NCI-H1105 (cell line): ENCODE results near the gene ANKRD42.
"Not testable (repeated sequence)": the region's sequence is repeated elsewhere in the genome, so short reads cannot be mapped to it uniquely, and the experiment has no call there.

Experiments
- DNase-seq: peaks from one replicate; lab custom pipeline; 2025; lab: John Stamatoyannopoulos, UW

The ANKRD42 gene

DNA sequence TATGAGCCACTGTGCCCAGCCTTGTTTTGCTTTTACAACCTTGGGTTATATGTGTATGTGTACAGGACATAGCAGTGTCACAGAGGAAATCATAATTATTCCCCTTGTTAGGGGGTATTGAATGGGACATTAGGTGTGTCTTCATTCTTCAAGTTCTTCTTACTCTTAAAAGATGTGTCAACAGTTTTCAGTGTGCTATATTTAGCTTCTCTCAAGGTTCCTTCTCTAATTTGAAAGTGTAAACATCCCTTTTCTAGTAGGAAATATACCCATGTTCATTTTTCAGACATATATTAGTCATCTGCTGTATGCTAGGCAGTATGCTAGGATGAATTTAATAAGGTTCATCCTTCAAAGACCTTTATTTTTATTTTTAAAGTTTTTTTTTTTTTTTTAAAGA, 19.5 kb upstream of the ANKRD42 start:
- no peak for DNase-seq

DNA sequence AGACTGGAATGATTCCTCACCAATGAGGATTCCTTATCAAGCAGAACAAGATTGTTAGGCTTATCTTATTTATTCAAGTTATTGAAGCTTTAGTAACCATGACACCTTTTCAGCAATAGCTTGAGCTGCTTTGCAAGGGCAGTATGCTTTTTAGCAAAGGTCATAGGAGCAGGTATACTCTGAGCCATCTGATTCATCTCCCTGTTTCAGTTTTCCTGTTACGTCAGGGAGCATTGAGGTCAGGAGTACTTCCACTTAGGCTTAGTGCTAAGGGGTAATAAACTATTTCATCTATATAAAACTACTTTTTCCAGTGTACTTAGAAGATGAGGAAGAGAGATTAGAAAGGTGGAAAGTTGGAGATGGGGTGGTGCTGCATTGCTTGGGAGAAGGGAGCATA, 17.7 kb upstream of the ANKRD42 start:
- DNase-seq = no peak

DNA sequence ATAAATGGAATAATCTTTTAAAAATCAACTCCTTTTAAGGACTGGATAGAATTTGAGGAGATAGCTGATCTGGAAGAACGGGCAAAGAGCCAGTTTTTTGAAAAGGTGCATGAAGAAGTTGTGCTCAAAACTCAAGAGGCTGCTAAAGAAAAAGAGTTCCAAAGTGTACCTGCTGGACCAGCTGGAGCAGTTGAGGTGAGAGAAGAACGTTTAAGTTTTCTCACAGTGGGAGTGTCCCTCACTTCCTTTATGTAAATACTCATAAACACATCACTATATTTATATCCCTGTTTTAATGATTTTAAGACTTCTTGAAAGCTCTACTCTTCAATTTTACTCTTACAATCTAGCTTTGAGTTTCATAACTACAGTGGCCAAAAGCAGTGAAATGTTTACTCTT, 11.7 kb upstream of the ANKRD42 start:
- DNase-seq = no peak

- DNase-seq = no peak
Measured at GRCh38 chr11:83185767-83186166, 7.7 kb upstream of the ANKRD42 start.

DNA sequence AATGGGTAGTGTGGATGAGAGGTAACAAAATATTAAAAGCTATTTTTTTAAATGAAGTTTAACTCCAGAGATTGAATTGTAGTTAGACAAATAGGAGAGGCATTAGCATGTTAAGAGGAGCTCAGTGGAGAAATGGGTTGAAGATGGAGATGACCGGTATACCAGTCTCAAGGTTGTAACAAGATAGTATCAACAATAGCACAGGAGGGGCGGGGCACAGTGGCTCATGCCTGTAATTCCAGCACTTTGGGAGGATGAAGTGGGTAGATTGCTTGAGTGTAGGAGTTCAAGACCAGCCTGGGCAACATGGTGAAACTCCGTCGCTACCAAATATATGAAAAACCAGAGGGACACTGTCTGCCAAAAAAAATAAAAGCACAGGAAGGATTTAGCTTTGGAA, 6.0 kb upstream of the ANKRD42 start:
- DNase-seq = no peak

- no peak for DNase-seq
Measured at GRCh38 chr11:83191491-83191890, 2.0 kb upstream of the ANKRD42 start.

DNA sequence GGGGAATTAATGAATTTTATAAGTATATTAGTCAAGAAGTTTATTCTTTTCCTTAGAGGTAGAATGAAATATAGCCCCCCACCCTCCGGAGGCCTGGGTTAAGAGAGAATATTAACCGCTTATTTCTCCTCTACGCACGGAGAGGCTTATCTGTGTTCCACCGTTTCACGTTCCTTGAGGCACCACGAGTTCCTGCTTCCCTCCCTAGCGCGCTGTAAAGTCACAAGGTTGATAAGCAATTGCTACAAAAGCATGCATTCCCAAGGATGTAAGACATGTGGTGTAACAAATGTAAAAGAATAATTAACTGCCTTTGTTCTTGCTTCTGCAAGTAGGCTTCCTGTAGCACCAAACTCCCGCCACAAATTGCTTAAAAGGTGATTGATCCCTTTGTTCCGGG, 1.5 kb upstream of the ANKRD42 start:
- DNase-seq = no peak

- no peak for DNase-seq
Measured at GRCh38 chr11:83192606-83193245, 786 bp upstream of the ANKRD42 start.

GRCh38 chr11:83194281-83195142, 1.0 kb downstream of the ANKRD42 start:
- no peak for DNase-seq

DNA sequence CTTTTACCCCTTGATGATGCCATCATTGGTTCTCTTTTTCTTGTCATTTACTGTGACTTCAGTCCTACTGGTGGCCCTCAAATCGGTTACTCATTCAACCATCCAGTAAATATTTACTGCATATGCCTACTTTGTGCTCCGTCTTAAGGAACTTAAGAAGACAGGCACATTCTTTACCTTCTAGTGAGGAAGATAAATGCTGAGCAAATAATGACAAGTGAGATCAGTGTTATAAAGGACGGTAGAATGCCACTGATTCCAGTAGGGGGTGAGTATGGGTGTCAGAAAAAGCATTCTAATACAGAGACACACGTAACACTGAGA, 1.6 kb downstream of the ANKRD42 start:
- no peak for DNase-seq

DNA sequence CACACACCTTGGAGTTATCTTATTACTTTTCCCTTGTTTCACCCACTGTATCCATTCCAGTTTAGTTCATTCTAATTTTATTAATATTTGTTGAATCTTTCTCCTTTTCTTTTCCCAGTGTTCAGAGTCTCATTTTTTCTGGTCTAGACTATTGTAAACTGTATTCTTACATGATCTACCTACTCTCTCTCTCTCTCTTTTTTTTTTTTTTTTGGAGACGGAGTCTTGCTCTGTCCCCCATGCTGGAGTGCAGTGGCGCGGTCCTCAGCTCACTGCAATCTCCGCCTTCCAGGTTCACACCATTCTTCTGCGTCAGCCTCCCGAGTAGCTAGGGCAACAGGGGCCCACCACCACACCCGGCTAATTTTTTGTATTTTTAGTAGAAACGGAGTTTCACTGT, 2.1 kb downstream of the ANKRD42 start:
- DNase-seq = no peak

GRCh38 chr11:83200035-83200434, 6.5 kb downstream of the ANKRD42 start:
- no peak for DNase-seq

GRCh38 chr11:83205608-83206185, 12.2 kb downstream of the ANKRD42 start:
- DNase-seq = no peak

GRCh38 chr11:83206221-83206620, 12.7 kb downstream of the ANKRD42 start:
- DNase-seq = no peak

GRCh38 chr11:83206771-83207382, 13.4 kb downstream of the ANKRD42 start:
- DNase-seq = not testable (repeated sequence)

DNA sequence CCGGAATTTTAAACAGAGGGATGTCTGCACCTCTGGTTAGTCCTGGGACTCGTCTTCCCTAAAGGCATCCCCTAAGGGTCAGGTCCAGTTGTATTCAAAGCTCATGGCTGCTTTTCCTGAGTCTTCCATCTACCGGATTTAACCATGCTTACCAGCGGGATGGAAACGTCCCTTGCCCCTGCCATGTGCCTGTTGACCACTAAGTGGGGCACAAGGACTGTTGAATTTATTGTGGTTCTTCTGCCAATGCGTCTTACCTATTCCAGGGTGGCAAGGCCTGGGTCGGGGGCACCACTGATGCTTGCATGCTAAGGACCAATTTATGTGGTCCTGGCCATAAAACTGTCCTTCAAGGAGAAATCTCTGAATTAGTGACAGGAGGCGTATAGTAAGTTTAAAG, 25.6 kb downstream of the ANKRD42 start:
- peak; percentile 6 for DNase-seq

DNA sequence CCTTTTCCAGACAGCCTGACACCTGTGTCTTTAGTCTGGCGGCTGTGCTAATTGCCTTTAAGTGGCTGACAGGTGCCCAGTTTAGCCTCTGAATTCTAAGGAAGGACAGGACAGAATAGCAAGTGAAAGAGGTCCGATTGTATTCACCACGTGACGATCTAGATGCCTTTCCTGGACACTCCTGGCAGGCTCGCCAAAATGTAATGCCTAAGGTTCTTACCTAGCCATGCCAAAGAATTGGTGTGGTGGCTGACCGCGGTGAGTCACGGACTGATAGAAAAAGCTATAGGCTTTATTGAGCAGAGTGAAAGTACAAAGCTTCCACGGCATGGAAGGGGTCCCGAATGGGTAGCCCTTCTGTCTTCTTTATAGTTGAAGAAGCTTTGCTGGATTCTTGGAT, 26.7 kb downstream of the ANKRD42 start:
- DNase-seq = peak; percentile 60

DNA sequence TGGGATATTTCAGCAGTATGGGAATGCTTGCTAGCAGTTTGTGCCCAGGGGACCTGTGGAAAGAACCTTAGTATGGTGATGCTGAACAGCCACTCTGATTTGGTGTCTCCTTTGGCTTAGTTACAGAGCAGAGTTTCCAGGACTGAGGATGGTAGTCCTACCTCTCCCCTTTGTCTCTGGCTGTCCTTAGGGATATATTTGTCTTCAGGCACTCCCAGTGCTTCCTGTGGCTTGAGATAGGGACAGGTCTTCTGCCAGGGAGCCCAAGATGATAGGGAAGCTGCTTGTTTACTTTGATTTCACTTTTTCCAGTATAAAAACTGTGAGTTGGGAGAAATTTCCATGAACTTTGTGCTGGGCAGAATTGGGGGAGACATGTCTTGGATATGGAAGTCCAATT, 28.2 kb downstream of the ANKRD42 start:
- no peak for DNase-seq

- DNase-seq = no peak
Measured at GRCh38 chr11:83222499-83222898, 29.0 kb downstream of the ANKRD42 start.

DNA sequence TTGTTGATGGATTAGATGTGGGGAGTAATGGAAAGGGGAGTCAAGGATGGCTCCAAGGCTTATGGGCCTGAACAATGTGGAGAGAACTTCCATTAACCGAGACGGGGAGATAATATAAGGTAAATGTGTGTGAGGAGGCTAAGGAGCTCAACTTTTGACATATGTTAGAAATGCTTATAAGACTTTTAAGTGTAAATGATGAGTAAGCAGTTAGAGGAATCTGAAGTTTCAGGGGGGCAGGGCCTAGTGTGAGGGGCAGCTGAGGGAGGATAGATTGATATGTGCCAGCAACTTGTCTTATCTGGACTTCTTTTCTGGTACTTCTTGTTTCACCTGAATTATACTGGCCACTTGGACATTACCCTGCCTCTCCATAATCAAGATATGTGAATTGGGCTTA, 29.9 kb downstream of the ANKRD42 start:
- DNase-seq = no peak

DNA sequence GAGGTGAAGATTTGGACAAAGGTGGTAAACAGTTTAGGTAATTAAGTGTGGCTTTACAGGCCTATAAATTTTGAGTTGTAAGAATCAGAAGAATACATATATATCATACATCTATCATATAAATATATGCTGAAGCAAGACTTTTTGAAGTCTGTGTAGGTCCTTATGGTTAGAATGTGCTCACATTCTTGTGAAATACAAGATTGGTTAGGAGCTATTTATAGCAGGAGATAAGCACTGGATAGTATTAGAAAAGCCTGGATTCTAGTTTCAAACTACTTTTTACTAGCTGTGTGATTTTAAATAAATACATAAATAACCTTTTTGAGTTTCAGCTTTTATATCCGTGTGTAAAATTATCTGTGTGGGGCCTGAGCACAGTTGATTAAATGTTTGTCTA, 42.3 kb downstream of the ANKRD42 start:
- DNase-seq = no peak

GRCh38 chr11:83238111-83238510, 44.6 kb downstream of the ANKRD42 start:
- no peak for DNase-seq
